HG03342 (cell line): ENCODE measurements around the gene TH.

ENCODE experiments used
- ATAC-seq: cut with Tn5 transposase; IDR thresholded peaks from one replicate; pipeline ENCODE4 v1.9.1; 2021; ENCODE audit warnings: mild to moderate bottlenecking, moderate library complexity; ENCODE audit not compliant: unreplicated experiment

TH gene

DNA sequence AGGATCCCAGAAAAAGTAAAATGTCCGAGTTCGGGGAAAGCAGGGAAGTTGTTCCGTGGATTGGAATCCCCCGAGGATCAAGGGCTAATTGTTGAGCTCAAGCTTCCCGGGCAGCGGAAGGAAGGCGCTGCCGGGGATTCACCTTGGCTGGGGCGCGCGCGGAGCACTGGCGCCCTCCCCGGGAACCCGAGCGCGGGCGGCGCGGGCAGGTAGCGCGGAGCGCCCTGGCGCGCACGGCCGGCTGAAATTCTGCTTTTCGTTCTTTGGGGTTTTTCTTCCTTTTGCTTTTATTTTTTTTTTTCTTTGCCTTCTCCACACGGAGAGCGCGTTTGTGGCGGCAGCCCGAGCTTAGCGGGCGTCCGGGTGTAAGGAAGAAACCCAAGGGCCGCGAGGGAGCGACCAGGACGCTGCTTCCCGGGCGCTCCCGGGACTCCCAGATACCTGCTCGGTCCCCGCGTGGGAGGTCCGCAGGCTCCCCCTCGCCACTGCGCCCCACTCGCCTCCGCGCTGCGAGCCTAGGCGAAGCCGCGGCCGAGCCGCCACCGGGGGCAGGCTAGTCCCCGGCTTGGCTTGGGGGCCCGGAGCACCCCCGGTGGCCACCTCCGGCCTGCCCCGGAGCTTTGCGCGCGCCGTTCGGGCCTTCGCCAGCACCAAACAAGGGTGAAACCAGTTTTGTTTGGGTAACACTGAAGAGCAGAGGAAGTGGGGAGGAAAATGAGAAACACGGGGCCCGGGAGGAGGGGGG is 27.6 kb downstream of the TH start:
- no peak for ATAC-seq

DNA sequence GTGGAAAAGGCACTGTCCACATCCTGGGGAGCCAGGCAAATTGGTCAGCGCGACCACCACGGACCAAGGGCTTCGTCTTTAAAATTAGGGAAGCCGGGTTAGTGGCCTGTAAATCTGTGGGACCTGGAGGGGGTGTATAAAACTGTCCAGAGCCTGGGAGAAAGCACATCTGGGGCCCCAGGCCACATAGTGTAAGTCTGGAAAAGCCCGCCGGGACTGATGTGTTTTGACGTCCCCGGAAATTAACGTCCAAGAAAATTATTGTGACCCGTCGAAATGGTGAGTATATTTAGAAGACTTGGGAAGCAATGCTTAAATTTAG is 28.2 kb downstream of the TH start:
- no peak for ATAC-seq

DNA sequence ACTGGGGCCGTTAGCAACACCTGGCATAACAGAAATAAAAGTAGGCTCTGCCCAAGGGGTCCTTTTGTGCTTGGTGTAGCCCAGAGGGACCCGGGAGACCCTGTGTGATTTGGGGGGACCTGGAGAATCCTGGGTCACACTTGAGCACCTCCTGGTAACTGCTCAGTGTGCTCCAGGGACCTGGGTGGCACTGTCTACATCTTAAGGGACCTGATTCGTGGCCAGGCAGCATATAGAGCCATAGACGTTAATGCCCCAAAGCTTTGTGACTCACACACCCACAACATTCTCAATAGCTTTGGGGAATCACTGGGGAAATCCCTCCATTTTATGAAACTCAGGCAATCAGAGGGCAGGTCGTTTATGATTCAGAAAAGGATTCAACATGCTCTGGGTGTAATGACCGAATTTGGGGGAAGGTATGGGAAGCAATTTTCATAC is 28.8 kb downstream of the TH start:
- ATAC-seq: no peak

DNA sequence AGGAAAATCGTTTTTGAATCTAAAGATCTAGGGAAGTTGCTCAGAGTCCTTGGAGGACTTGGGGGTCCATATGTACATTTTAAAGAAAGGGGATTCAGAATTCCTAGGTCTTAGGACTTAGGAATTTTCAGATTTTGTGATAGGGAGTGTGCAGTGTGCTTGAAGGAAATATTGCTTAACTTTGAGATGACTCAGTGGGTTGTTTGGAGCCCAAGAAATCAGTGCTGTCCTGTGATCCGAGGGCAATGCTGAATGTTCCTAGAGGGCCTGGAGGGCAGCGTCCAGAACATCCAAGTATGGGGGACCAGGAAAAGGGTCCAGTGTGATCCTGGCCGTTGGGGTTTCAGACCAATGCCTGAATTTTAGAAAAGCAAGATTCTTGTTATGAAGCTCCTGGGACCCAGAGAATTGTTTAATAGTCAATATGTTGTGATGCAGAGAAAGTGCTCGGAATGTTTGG is 29.3 kb downstream of the TH start:
- ATAC-seq: no peak

DNA sequence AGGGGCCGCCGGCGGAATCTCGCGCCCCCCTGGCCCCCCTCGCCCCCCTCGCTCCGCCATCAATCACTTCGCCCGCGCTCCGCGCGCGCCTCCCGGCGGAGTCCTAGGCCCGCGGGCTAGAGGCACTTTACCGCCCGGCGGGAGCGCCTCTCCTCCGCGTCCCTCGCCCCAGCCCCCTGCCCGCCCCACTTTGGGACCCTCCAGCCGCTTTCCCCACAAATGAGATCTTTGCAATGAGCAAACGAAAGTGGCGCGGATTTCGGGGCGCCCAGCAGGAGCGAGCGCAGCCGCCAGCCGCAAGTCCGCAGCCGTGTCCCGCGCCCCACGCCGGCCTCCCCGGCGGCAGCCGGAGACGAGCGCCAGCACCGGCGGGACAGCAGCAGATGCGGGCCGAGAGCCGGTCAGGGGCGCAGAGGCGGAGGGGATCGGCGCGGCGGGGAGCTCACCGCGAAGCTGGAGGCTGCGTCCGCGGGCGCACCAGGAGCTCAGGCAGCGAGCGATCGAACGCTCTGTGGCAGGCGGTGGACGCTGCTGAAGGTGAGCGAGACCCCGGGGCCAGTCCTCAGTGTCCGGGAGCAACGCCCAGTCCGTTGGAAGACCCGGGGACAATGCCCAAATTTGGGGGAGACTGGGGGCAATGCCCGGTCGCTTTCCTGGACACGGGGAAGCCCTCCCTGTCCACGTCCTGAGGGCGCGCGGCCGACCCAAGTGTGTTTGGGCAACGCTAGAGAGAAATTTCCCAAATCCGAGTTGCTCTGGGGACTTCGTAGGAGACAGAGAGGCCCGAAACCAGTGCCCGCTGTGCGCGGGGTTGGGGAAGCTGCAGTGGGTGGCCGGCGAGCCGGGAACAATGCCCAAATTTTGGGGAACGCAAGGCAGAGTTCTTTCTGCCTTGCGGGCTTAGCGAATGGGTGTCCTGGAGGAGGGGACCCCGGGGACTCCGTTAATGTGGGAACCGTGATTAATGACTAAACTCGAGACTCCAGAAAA is 30.9 kb downstream of the TH start:
- ATAC-seq: no peak

DNA sequence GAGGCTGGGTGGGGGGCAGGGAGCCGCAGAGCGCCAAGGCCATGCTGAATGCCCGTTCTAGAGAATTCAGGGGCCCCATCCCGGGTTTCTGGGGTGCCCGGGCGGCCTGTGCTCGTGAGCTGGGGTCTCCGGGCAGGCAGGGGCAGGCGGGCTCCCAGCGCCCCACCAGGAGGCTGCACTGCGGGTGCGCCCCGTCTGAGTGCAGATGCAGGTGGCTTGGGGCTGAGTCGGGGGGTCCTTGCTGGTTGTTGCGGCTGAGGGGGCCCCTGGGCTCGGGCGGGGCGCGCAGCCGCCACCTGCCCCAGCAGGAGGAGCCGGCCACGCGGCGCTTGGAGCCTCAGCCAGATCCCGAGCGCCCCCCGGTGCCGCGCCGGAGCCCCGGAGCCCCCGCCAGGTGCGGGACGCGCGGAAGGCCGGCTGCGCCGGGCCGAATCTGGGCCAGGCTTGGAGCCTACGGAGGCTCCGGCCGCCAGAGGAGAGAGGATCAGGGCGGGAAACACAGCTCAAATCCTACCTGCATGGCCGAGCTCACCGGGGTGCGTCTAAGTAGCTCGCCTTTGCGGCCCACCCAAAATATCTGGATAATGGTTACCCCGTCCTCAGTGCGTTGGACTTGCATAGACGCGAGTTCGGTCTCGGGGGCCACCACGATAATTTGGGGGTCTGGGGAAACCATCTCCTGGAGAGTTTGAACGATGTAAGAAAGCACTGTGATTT is 31.8 kb downstream of the TH start:
- ATAC-seq: no peak

DNA sequence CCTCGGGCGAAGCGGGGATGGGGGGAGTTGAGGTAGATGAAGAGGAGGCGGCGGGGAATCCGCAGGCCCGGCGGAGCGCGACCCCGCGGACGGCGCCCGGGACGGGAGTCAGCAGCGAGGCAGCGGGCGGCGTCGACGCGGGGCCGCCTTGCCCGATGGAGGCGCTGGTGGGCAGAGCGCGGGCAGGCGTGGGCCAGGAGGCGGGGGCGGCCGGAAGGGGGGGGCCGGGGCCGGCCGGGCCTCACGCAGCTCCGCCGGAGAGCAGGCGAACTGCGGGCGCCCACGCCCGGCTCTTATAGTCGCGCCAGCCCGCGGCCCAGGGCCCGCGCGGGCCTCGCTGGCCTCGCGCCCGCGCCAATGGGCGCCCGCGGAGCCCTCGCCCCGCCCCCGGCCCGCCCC is 32.5 kb downstream of the TH start, which contains the start of gene IGF2:
IGF2 (minus strand) TSS at position 267 of the 399 bp plus-strand sequence. CDS start 3,866 bp downstream, outside the sequence.
- ATAC-seq: no peak

DNA sequence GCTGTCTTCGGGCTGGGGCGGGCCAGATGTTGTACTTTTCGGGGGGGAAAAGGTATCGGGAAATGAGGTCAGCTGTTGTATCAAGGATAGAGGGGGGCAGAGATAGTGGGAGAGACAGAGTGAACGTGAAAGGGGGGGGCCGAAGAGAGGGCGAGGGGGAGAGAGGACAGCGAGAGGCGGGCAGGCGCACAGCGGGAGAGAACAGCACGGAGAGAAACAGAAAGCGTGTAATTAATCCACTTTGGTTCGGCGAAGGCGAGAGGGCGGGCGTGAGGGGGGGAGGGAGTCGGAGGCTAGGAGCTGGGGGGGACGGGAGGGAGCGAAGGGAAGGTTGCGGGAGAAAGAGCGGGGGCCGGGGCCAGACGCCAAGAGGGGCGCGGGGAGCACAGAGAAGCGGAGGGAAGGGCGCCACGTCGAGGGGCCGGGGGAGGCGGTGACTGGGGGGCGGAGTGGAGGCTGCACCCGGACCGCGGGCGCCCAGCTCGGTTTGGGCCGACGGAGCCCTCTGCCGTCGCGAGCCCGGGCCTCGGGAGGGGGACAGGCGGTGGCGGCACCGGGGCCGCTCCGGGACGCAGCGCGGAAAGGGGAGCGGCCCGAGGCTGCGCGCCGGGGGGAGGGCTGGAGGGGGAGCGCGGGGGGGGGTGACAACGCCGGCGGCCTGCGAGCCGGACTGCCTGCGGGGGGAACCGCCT is 33.0 kb downstream of the TH start:
- ATAC-seq: no peak

DNA sequence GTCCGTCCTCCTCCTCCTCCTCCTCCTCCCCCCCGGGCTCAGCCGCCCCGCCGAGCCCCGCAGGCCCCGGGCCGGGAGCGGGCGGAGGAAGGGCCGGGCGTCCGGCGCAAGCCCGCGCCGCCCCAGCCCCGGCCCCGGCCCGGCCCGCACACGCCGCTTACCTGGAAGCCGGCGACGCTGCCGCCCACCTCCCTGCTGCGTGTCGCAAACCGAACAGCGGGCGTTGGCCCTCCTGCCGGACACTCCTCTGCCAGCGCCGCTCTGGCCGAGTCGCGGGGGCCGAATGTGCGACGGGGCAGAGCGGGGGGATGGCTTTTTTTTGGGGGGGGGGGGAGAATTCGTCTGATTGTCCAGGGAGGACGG is 33.6 kb downstream of the TH start:
- no peak for ATAC-seq

DNA sequence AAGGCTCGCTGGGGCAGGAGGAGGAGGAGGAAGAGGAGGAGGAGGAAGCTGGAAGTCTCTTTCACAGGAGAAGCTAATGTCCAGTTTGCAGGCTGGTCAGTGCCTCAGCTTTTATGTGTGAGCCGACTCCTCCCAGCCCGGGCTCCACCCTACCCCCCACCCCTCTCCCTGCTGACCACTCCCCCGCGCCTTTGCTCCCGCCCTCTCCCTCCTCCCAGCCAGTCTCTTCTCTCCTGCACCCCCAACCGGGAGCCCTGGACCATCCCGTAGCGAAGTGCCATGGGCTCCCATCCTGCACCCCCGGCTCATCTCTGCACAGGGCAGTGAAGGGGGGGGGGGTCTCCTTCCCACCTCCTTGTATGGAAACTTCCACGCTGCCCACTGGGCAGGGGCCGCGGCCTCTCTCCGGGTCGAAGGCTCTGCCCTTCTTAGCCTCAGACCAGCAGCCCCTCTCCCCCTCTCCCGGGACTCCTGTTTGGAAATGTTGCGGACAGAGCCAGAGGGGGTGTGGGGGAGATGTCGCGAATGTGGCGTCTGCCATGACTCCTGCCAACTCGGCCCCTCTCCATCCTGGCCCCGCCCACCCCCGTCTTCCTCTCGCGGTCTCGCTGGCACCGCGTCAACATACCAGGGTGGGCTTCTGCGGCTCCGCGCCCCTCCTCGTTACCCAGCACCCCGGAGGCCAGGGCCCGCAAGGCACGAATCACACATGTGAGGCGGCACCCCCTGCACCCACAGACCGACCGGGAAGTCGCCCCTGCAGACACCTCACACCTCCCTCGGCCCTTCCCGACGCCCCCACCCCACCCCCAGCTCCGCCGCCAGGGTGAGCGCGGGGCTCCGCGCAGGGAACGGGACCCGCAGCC is 34.2 kb downstream of the TH start:
- ATAC-seq: no peak

DNA sequence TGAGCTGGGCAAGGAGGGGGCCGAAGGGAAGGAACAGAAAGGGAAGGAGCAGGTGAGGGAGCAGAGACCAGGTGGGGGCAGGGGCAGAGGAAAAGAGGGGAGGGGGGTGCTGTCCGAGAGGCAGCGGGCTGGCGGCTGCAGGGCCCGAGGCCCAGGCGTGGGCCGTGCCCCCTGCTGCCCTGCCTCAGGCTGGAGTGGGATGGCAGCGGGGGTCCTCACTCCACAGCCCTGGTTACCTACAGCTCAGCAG is 34.7 kb downstream of the TH start:
- ATAC-seq: no peak

DNA sequence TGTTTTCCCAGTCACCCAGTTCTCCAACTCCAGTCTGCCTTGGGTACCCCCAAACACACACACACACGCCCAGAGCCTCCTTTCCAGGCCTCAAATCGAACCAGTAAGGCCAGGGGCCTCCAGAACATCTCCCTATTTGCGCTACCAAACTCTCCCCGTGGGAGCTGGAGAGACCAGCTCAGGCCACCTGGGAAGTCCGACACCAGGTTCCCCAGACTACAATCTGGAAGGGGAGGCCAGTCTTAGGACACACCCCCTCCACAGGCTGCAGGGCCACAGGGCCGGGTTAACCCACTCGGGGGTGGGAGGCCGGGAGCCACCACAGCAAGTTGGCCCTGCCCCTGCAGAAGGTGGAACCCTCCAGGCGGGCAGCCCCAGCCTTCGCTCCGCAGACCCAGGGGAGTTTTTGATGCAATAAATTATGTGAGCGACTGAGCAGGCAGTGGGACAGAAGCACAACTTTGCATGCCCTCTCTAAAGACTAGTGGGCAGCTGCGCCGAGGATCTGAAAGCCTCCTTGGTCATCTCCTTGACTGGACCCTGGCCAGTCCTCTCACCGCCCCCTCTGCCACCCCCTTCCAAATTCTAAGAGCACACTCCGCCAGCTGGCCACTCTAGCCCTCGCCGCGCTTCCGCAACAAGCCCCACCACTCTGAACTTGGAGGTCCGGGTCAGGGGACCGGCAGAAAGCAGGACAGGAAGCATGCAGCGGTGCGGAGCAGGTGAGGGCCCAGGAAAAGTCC is 35.2 kb downstream of the TH start:
- ATAC-seq: no peak

DNA sequence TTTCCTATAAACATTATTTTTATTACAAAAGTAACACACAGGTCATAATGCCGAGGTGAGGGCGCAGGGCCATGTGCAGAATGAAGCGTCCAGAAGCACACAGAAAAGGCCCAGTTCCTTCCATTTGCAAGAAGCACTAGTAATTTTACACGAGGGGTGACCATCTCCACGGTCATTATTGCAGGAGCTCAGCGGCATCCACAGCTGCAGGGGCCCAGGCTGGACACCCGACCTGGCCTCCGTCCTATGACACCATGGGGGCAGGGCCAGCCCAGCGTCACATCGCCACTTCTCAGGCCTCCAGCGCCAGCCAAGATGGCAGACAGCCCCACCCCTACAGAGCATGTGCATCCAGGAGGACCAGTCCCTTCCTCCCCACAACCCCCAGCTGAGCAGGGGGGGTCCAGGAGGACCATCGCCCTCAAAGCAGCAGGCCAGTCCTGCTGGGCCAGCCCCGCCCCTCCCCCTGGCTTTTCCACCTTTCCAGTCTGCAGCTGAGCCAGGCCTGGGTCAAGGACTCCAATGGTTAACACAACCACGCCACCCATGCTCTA is 35.9 kb downstream of the TH start:
- no peak for ATAC-seq

DNA sequence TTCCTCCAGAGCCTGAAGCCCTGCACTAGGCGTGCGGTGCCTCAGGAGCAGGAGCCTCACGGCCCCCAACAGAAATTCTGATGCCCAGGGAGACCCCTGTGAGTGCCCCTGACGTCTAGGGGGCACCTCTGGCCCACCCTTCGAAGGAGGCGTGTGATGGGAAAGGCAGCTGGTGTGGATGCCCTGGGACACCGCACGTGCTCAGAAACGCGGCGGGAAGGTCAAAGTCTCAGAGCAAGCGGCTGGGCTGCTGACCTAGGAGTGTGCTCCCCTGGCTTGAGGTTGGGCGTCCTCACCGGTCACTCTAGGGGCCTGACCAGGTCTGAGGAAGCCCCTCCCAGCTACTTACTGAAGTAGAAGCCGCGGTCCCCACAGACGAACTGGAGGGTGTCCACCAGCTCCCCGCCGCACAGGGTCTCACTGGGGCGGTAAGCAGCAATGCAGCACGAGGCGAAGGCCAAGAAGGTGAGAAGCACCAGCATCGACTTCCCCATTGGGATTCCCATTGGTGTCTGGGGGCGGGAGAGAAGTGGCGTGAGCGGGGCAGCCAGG is 36.5 kb downstream of the TH start:
- no peak for ATAC-seq

DNA sequence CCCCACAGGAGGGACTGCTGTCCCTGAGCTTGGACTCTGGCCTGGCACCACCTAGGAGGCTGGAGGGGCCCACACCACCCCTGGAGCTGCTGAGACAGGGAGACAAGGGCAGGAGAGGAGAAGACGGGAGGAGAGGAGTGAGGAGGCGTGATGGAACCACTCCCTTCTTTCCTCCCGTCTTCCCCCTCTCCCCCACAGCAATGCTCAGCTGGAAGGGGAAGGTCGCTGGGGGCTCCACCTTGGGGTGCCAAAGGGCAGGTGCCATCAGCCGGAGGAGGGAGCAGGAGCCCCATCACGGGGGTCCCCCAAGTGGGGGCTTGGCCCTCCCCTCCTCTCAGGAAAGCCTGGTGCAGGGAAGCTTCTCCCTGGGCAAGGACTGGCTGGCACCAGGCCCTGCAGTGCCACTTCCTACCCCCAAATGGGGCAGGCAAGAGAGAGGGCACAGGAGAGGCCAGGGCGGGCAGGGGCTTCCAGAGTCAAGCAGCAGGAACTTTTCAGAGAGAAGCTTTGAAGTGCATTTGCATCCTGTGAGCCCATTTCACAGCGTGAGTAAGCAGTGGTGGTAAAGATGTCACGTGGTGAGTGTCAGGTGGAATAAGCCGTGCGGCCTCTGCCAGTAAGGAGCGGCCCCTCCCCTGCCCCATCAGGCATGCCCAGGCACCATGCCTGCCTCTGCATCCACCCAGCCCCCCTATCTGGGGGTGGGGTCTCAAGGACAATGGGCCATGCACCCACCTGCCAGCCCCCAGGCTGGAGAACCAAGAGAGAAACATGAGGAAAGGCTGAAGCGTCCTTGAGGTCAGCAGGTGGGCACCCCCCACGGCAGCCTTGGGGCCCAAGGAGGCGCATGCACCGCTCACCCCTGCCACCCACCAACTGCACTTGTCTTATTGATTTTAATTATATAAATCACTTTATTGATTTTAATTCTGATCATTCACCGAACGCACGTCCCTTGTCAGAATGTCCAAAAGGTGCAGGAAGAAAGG is 37.3 kb downstream of the TH start:
- ATAC-seq: no peak

DNA sequence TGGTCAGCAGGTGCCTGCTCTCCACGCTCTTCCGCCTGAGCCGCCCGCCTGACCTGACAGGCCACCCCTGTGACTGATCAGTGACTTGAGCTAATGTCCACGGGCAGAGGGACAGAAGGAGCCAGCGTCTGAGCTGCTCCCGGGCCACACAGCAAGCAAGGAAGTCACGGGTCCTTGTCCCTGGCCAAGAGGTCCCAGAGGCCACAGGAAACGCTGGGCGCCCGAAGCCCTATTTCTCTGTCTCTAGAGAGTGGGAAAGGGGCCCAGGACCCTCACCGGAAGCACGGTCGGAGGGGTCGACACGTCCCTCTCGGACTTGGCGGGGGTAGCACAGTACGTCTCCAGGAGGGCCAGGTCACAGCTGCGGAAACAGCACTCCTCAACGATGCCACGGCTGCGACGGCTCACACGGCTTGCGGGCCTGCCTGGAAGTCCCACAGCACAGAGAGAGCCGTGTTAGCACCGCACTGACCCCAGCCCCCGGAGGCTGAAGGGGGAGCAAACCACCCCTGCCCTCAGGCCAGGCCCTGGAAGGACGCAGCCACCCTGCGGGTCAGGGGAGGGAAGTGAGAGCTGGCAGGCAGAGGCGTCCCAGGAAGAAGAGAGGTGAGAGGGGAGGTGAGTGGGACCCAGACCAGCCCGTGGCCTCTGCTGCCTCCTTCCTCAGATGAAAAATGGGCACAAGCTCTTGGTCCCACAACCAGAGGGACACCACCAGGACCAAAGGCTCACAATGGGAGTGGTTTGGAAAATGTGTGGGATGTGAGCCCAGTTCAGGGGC is 38.2 kb downstream of the TH start:
- no peak for ATAC-seq

DNA sequence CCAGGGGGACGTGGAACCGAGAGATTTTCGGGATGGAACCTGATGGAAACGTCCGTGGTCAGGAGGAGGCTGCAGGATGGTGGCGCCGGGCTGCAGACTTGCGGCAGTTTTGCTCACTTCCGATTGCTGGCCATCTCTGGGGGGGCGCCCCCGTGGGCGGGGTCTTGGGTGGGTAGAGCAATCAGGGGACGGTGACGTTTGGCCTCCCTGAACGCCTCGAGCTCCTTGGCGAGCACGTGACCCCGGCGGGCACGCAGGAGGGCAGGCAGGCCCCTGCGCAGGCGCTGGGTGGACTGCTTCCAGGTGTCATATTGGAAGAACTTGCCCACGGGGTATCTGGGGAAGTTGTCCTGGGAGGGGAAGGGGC is 38.8 kb downstream of the TH start:
- ATAC-seq: no peak
